HG03066 (cell line): ENCODE data around the gene PIK3CD.

Experiments
- ATAC-seq: cut with Tn5 transposase; IDR thresholded peaks from one replicate; pipeline ENCODE4 v1.9.1; 2021; ENCODE audit warnings: low read depth; ENCODE audit not compliant: unreplicated experiment

The PIK3CD gene

DNA sequence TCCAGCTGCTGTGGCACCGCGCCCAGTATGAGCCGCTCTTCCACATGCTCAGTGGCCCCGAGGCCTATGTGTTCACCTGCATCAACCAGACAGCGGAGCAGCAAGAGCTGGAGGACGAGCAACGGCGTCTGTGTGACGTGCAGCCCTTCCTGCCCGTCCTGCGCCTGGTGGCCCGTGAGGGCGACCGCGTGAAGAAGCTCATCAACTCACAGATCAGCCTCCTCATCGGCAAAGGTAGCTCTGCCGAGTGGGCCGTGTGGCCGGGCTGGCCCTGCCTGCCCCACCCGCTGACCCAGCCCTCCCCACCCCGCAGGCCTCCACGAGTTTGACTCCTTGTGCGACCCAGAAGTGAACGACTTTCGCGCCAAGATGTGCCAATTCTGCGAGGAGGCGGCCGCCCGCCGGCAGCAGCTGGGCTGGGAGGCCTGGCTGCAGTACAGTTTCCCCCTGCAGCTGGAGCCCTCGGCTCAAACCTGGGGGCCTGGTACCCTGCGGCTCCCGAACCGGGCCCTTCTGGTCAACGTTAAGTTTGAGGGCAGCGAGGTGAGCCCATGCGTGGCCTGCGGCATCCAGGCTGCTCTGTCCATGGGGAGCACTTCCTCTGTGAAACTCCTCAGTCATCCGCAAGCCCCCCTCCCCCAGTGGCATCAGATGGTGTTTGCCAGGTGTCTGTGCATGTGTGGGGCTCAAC lies 64.2 kb downstream of the PIK3CD start:
- ATAC-seq, result no peak

DNA sequence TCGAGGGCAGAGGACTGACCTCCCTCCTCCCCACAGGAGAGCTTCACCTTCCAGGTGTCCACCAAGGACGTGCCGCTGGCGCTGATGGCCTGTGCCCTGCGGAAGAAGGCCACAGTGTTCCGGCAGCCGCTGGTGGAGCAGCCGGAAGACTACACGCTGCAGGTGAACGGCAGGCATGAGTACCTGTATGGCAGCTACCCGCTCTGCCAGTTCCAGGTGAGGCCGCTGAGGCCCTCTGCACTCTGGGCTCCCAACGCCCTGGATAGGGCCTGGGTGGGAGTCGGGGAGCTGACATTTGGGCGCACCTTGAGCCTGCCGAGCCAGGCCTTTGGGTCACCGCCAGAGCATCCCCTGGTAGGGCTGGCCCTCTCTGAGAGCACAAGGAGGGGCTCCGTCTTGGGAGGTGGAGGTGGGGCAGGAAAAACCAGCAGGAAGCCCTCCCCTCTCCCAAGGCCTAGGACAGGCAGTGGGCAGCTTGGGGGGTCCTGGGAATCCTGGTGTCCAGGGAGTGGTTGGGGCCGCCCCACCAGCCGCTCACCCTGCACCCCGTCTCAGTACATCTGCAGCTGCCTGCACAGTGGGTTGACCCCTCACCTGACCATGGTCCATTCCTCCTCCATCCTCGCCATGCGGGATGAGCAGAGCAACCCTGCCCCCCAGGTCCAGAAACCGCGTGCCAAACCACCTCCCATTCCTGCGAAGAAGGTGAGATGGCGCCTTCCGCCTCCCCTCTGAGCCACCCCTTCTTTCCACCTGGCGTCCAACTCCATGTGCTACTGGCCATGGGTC lies 65.1 kb downstream of the PIK3CD start:
- no peak for ATAC-seq

DNA sequence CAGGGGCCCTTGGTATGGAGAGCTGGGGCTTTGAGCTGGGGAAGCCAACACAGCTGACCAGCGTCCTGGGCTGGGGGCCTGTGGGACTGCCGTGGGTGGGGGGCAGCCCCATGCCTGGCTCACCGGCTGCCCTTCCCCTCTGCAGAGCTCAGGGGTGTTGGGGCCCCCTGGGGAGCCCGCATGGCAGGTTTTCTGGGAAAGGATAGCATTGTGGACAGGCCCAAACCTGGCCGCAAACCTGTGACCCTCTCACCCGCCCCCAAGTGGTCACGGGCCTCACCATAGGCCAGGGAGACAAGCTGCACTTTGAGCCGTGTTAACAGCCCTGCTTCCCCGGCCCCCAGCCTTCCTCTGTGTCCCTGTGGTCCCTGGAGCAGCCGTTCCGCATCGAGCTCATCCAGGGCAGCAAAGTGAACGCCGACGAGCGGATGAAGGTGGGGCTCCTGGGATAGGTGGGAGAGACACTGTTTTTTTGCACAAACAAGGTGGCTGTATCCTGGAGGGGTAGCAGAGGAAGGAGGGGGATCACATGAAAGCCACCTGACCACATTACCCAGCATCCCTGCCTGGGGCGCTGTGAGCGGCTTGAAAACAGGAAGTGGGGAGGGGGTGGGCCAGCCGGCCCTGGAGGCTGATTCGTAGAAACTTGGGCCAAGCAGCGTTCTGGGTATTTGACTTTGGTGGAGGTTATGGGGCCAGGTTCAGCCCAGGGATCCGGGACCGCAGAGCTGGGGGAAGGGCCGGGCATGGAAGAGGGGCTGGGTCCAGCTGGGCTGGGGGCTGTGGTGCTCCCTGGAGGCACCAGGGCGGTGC lies 65.9 kb downstream of the PIK3CD start:
- peak; percentile 71 for ATAC-seq

DNA sequence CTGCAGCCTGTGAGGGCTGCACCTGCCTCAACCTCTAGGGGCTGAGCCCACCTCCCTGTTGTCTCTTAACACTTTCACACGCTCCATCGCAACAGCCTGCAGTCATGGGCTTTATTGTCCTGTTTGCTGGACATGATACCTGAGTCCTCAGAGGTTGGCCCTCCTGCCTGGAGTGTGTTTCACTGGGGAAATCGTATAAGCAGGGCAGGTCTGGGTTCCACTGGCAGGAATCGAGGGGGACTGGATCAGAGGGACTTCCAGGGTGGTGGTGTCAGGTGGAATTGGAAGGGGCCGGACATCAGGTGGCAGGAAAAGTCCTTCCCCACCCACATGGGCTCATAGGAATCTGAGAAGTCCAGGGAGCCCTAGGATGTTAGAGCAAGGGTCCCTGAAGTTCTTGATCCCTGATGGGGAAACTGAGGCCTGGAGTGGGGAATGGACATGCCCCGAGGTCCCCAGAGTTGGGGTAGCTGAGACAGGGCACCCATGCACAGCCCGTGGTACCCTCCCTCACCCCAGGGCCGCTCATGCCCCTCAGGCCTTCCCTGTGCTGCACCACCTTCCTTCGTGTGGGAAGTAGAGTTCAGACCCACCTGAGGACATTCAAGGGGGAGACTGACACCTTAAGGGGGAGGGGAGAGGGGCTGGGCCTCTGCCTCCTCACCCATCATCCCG lies 66.6 kb downstream of the PIK3CD start:
- ATAC-seq, result no peak

DNA sequence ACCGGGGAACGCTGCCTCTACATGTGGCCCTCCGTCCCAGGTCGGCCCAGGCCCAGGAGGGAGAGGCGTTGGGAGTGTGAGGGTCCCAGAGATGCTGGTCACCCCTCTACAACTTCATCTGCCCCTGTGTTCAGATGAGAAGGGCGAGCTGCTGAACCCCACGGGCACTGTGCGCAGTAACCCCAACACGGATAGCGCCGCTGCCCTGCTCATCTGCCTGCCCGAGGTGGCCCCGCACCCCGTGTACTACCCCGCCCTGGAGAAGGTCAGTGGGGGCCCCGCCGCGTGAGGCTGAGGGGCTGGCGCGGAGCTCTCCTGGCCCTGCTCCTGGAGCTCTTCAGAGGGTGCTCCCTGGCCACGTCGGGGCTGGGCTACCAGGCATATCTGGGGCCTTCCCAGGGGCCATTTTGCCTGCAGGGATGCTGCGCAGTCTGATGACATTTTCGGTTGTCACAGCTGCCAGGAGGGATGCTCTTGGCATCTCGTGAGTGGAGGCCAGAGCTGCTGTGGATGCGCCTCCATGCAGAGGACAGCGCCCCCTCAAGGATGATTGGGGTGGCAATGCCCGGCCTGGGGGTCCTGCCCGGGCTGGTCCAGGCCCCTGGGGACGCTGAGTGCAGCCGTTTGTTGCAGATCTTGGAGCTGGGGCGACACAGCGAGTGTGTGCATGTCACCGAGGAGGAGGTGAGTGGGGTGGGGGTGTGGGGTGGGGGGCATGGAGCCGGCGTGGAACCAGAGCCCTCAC lies 68.6 kb downstream of the PIK3CD start:
- no peak for ATAC-seq

DNA sequence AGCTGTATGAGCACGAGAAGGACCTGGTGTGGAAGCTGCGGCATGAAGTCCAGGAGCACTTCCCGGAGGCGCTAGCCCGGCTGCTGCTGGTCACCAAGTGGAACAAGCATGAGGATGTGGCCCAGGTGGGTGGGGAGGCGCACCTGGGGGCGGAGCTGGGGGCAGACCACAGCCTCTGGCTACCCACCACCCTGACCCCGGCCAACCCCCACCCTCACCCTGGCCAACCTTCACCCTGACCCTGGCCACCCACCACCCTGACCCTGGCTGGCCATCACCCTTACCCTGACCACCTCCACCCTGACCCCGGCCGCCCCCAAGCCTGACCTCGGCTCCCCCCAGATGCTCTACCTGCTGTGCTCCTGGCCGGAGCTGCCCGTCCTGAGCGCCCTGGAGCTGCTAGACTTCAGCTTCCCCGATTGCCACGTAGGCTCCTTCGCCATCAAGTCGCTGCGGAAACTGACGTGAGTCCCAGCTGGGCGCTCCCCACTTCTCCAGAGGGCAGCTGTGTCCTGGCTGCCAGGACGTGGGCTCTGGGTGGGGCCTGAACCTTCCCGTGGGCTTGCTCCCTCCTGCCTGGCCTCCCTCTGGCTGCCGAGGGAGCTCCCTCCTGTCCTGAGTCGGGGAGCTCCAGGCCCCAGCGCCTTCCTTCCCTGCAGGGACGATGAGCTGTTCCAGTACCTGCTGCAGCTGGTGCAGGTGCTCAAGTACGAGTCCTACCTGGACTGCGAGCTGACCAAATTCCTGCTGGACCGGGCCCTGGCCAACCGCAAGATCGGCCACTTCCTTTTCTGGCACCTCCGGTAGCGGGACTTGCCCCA lies 69.5 kb downstream of the PIK3CD start:
- ATAC-seq, result no peak

DNA sequence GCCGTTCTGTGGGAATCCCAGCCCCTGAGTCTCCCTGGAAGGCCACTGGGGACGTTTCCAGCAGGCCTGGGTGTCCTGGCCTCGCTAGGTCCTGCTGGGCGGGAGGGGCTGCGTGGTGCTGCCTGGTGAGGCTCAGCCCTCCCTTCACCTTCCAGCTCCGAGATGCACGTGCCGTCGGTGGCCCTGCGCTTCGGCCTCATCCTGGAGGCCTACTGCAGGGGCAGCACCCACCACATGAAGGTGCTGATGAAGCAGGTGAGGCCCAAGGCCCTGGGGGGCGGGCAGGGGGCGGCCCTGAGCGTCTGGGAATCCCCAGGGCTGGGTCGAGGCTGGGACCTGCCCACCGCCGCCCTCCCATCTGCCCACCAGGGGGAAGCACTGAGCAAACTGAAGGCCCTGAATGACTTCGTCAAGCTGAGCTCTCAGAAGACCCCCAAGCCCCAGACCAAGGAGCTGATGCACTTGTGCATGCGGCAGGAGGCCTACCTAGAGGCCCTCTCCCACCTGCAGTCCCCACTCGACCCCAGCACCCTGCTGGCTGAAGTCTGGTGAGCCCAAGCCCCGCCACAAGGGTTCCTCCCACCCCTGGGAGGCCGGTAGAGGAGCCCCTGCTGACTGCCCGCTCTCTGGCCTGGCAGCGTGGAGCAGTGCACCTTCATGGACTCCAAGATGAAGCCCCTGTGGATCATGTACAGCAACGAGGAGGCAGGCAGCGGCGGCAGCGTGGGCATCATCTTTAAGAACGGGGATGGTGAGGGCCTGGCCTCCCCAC lies 70.3 kb downstream of the PIK3CD start:
- no peak for ATAC-seq

DNA sequence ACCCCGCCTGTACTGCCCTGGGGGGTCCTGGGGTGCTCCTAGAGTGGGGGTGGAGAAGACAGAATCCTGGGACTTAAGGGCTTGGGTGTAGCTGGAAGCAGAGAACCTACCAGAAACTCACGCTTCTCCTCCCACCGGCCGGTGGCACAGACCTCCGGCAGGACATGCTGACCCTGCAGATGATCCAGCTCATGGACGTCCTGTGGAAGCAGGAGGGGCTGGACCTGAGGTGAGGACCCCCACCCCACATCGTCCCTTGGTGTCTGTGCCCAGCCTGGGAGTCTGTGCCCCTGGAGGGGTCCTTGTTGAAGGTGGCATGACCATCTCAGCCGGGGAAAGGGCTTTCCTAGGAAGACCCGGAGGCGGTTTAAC lies 70.8 kb downstream of the PIK3CD start:
- ATAC-seq, result no peak

DNA sequence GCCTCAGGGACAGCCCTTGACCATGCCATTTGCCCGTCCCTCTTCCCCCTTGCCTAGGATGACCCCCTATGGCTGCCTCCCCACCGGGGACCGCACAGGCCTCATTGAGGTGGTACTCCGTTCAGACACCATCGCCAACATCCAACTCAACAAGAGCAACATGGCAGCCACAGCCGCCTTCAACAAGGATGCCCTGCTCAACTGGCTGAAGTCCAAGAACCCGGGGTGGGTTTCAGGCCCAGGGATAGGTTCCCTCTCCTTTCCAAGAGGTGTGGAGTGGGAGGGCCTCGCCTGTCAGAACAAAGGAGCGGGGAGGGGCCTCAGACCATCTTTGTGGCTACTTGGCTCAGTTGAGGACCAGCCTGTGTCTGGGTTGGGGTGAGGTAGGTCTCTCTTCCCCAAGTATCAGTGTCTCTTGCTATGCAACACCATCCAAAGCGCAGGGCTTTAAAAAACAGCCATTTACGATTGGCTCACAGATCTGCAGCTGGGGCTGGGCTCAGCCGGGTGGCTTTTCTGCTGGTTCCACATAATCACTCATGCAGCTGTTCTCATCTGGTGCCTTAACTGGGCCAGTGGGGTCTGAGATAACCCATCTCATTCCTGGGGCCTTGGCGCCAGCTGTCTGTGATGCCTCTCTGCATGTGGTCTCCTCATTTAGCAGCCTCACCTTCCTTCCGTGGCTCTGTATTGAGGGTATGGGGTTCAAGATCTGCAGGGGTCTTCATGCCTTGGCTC lies 71.7 kb downstream of the PIK3CD start:
- ATAC-seq, result no peak

DNA sequence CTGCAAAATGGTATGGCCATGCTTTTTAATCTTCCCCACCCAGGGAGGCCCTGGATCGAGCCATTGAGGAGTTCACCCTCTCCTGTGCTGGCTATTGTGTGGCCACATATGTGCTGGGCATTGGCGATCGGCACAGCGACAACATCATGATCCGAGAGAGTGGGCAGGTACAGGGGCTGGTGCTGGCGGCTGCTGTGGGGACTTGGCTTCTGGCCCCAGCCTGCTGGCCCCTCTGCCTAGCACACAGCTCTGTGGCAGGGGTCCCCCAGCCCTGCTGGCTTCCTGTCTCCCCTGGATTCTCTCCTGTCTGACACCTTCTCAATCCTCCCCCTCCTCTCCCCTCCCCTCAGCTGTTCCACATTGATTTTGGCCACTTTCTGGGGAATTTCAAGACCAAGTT lies 72.4 kb downstream of the PIK3CD start:
- no peak for ATAC-seq

DNA sequence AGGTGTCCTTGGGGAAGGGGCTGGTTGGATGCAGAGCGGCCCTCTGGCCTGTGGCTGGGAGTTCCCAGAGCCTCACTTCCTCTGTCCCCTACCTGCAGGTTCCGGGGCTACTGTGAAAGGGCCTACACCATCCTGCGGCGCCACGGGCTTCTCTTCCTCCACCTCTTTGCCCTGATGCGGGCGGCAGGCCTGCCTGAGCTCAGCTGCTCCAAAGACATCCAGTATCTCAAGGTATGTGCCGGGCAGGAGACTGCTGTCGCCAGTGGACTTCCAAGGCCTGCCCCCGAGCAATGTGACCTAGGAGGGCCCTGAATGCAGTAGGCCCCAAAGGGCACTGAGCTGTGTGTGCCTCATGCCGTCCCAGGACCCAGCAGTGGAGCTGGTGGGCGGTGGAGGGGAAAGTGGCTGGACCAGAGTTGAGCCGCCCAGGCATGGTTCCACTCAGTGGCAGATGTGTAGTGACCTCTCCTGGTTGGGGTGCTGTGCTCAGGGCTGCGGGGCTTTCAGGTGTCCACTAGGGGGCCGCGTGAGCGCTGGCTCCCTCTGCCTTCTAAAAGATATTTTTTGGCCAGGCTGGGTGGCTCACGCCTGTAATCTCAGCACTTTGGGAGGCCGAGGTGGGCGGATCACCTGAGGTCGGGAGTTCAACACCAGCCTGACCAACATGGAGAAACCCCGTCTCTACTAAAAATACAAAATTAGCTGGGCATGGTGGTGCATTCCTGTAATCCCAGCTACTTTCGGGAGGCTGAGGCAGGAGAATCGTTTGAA lies 73.4 kb downstream of the PIK3CD start:
- ATAC-seq, result no peak

DNA sequence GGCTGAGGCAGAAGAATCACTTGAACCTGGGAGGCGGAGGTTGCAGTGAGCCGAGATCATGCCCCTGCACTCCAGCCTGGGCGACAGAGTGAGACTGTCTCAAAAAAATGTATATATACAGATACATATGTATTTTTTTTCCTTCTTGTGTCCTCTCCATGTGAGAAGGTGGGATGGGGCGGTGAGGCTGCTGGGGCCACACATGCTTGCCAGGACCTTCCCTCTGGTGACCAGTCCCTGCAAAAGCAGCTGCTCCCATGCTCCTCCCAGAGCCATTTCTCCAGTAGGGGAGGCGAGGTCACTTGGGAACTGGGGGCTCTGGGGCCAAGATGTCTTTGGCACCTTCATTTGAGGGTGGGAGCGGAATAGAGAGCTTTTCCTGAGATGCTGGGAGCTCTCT lies 74.9 kb downstream of the PIK3CD start:
- no peak for ATAC-seq

DNA sequence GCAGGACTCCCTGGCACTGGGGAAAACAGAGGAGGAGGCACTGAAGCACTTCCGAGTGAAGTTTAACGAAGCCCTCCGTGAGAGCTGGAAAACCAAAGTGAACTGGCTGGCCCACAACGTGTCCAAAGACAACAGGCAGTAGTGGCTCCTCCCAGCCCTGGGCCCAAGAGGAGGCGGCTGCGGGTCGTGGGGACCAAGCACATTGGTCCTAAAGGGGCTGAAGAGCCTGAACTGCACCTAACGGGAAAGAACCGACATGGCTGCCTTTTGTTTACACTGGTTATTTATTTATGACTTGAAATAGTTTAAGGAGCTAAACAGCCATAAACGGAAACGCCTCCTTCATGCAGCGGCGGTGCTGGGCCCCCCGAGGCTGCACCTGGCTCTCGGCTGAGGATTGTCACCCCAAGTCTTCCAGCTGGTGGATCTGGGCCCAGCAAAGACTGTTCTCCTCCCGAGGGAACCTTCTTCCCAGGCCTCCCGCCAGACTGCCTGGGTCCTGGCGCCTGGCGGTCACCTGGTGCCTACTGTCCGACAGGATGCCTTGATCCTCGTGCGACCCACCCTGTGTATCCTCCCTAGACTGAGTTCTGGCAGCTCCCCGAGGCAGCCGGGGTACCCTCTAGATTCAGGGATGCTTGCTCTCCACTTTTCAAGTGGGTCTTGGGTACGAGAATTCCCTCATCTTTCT lies 75.5 kb downstream of the PIK3CD start:
- ATAC-seq, result no peak

DNA sequence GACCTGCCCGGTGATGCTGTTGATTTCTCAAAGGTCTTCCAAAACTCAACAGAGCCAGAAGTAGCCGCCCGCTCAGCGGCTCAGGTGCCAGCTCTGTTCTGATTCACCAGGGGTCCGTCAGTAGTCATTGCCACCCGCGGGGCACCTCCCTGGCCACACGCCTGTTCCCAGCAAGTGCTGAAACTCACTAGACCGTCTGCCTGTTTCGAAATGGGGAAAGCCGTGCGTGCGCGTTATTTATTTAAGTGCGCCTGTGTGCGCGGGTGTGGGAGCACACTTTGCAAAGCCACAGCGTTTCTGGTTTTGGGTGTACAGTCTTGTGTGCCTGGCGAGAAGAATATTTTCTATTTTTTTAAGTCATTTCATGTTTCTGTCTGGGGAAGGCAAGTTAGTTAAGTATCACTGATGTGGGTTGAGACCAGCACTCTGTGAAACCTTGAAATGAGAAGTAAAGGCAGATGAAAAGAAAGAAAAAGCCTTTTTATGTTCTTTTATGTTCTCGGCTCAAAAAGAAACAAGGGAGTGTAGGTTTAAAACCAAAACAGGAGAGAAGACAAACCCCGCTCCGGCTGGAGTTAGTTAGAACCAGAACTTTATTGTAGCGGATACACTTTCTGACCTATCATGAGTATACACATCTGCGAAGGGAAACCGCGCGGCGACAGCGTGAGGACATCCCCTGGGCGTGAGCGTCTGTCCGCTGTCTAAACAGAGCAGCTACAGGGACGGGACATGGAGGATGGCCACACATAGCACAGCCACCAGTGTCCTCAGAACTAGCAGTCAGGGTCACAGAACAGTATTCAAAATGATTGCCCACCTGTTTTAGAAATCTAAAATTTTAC lies 77.1 kb downstream of the PIK3CD start:
- ATAC-seq, result no peak

DNA sequence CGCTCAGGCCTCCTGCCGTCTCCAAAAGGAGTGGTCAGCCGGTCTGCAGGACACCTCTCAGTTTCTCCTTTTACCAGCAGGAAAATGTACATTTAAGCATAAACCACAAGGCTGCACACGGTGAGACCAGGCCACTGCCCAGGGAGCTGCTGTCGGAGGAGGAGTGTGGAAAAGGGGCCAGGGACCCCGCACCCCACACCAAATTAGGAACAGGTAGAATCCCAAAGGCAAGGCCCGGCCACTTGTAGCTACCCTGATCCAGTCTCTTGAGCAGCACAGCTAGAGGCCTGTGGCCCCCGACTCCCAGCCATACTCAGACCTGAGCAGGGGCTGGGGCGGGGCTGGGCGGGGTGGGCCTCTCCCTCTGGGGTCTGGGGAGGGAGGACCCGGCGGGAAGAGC lies 78.0 kb downstream of the PIK3CD start:
- no peak for ATAC-seq
